ENCODE results near the gene UNCX. TPM values are rescaled to one million over a fixed set of nuclear protein-coding genes. Genes with fewer than 3 reads are reported as not detected.

The UNCX gene
- 1.3 TPM for total RNA-seq

GRCh38 chr7:1232623-1233332, at the start of gene UNCX:
Gene UNCX, plus strand, starts transcription at chr7:1232872. Its CDS starts 146 bp downstream, at chr7:1233018.

Other genes starting within 250 kb of the UNCX start
- gene CYP2W1, start 249.7 kb upstream of the UNCX start, total RNA-seq = 14.5 TPM
- 9.5 TPM for gene GPR146, start 188.3 kb upstream of the UNCX start, total RNA-seq
- 4.1 TPM for gene GPER1, start 144.8 kb upstream of the UNCX start, total RNA-seq
- gene ZFAND2A, start 72.7 kb upstream of the UNCX start, total RNA-seq = 17.0 TPM
- gene MICALL2, start 226.6 kb downstream of the UNCX start, total RNA-seq = 8.5 TPM